ENCODE data around the gene NFIC.
A peak's percentile ranks its signal among the peaks of the same experiment; 100 is the strongest.
"Not testable (repeated sequence)": the region's sequence is repeated elsewhere in the genome, so short reads cannot be mapped to it uniquely, and the experiment has no call there.

The NFIC gene

GRCh38 chr19:3333020-3333583 lies 33.3 kb upstream of the NFIC start:
- Mint-ChIP-seq H3K27ac (peak overlapping the region; percentile 74), H3K4me3 (no peak overlapping the region), H3K27me3 (peaks cover 6% of the 10 kb centered on the region), H3K36me3 (no peaks in the 10 kb centered on the region), H3K4me1 (no peaks in the 10 kb centered on the region), H3K9me3 (peaks cover 6% of the 10 kb centered on the region)
- no peak for DNase-seq (ENCODE audit: low spot score in 2 of 2)
- no peak for ATAC-seq (ENCODE audit: low read depth)

- Mint-ChIP-seq H3K9me3 (peaks cover 6% of the 10 kb centered on the region), H3K4me1 (peaks cover 3% of the 10 kb centered on the region), H3K27ac (peak overlapping the region; percentile 74), H3K36me3 (no peaks in the 10 kb centered on the region), H3K4me3 (no peak overlapping the region), H3K27me3 (peaks cover 7% of the 10 kb centered on the region)
- ATAC-seq (ENCODE audit: low read depth) (no peak), DNase-seq (ENCODE audit: low spot score in 2 of 2) (no peak)
Observed at GRCh38 chr19:3333662-3334061, 32.7 kb upstream of the NFIC start.

DNA sequence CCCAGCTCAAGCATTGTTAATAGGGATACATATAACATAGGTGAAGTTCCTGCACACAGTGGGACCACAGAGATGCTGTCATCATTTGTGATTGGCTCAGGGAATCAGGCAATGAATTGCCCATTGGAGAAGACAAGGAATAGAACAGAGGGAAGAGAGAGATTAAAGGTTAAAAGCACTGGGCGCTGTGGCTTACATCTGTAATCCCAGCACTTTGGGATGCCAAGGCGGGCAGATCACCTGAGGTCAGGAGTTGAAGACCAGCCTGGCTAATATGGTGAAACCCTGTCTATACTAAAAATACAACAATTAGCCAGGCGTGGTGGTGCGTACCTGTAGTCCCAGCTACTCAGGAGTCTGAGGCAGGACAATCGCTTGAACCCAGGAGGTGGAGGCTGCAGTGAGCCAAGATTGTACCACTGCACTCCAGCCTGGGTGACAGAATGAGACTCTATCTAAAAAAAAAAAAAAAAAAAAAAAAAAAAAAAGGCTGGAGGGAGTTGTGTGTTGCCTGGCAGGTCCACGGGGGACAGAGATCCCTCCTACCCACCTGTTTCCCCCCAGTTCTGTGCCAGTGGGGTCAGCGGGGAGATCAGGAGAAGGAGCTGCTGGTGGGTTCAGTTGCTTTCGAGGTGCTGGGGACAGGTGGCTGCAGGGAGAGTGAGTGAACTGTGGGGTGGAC lies 31.5 kb upstream of the NFIC start:
- not testable (repeated sequence) for H3K4me3 Mint-ChIP-seq; H3K36me3 Mint-ChIP-seq; H3K4me1 Mint-ChIP-seq; DNase-seq (ENCODE audit: low spot score in 2 of 2); H3K27ac Mint-ChIP-seq; H3K27me3 Mint-ChIP-seq; H3K9me3 Mint-ChIP-seq; ATAC-seq (ENCODE audit: low read depth)

- no peak overlapping the region for H3K27ac Mint-ChIP-seq
- ATAC-seq (ENCODE audit: low read depth) (no peak), DNase-seq (ENCODE audit: low spot score in 2 of 2) (no peak)
- peaks cover 6% of the 10 kb centered on the region for H3K9me3 Mint-ChIP-seq
- H3K4me3 Mint-ChIP-seq: no peak overlapping the region
- H3K4me1 Mint-ChIP-seq: peaks cover 5% of the 10 kb centered on the region
- no peaks in the 10 kb centered on the region for H3K36me3 Mint-ChIP-seq
- H3K27me3 Mint-ChIP-seq: peaks cover 9% of the 10 kb centered on the region
Observed at GRCh38 chr19:3335431-3336350, 30.7 kb upstream of the NFIC start.

- DNase-seq (ENCODE audit: low spot score in 2 of 2) (no peak), ATAC-seq (ENCODE audit: low read depth) (no peak)
- Mint-ChIP-seq H3K4me1 (peaks cover 5% of the 10 kb centered on the region), H3K36me3 (no peaks in the 10 kb centered on the region), H3K27me3 (peaks cover 9% of the 10 kb centered on the region), H3K4me3 (no peak overlapping the region), H3K27ac (no peak overlapping the region), H3K9me3 (peaks cover 6% of the 10 kb centered on the region)
Observed at GRCh38 chr19:3336351-3336679, 30.1 kb upstream of the NFIC start.

- no peak overlapping the region for H3K4me3 Mint-ChIP-seq
- DNase-seq (ENCODE audit: low spot score in 2 of 2): no peak
- no peaks in the 10 kb centered on the region for H3K36me3 Mint-ChIP-seq
- peaks cover 5% of the 10 kb centered on the region for H3K4me1 Mint-ChIP-seq
- peaks cover 9% of the 10 kb centered on the region for H3K27me3 Mint-ChIP-seq
- H3K9me3 Mint-ChIP-seq: peaks cover 6% of the 10 kb centered on the region
- no peak for ATAC-seq (ENCODE audit: low read depth)
- no peak overlapping the region for H3K27ac Mint-ChIP-seq
Observed at GRCh38 chr19:3336680-3337523, 29.5 kb upstream of the NFIC start.

GRCh38 chr19:3338541-3339181 lies 27.7 kb upstream of the NFIC start:
- no peak overlapping the region for H3K4me3 Mint-ChIP-seq
- peak; percentile 55 for ATAC-seq (ENCODE audit: low read depth)
- no peaks in the 10 kb centered on the region for H3K9me3 Mint-ChIP-seq
- no peak overlapping the region for H3K27ac Mint-ChIP-seq
- peaks cover 11% of the 10 kb centered on the region for H3K27me3 Mint-ChIP-seq
- H3K4me1 Mint-ChIP-seq: peaks cover 5% of the 10 kb centered on the region
- H3K36me3 Mint-ChIP-seq: no peaks in the 10 kb centered on the region
- no peak for DNase-seq (ENCODE audit: low spot score in 2 of 2)

DNA sequence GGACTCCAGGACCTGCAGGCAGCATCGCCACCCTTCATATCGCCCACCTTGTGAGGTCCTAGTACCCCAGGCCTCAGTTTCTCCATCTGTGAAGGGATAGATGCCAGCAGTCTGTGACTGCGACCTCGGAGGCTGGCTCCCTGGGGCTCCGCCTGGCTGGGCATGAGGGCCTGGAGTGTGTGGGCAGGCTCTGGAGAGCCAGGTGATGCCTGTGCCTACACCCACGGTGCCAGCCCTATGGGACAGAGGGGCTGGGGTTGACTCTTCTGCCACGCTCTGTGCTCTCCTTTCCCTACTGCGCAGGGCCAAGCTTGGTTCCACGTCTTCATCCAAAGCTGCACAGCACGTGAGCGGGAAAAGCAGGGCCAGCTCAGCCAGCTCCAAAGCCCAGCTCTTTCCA lies 26.0 kb upstream of the NFIC start:
- Mint-ChIP-seq H3K27me3 (peaks cover 14% of the 10 kb centered on the region), H3K9me3 (no peaks in the 10 kb centered on the region), H3K4me1 (peaks cover 7% of the 10 kb centered on the region), H3K36me3 (no peaks in the 10 kb centered on the region), H3K4me3 (no peak overlapping the region), H3K27ac (no peak overlapping the region)
- ATAC-seq (ENCODE audit: low read depth): no peak
- DNase-seq (ENCODE audit: low spot score in 2 of 2): no peak

DNA sequence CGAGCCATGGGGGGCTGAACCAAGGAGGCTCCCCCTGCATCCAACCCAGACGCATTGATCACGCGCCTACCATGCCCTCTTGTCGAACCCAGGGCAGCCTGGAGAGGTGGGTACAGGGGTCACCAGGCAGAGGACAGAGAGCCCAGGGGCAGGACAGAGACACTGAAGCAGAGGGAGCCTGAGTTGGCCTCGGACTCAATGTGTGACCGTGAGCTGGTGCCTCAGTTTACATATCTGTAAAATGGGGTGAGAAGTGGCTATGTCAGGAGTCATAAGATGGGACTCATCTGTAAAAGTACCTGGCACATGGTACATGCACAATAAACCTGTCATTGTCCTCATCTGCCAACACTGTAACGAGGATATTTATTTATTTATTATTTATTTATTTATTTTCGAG lies 24.1 kb upstream of the NFIC start:
- Mint-ChIP-seq H3K27me3 (peaks cover 11% of the 10 kb centered on the region), H3K36me3 (no peaks in the 10 kb centered on the region), H3K9me3 (no peaks in the 10 kb centered on the region), H3K27ac (no peak overlapping the region), H3K4me3 (no peak overlapping the region), H3K4me1 (peaks cover 7% of the 10 kb centered on the region)
- DNase-seq (ENCODE audit: low spot score in 2 of 2) (no peak), ATAC-seq (ENCODE audit: low read depth) (no peak)

- H3K9me3 Mint-ChIP-seq; H3K27me3 Mint-ChIP-seq; H3K4me3 Mint-ChIP-seq; ATAC-seq (ENCODE audit: low read depth); H3K4me1 Mint-ChIP-seq; H3K27ac Mint-ChIP-seq; DNase-seq (ENCODE audit: low spot score in 2 of 2); H3K36me3 Mint-ChIP-seq: not testable (repeated sequence)
Observed at GRCh38 chr19:3342962-3343361, 23.4 kb upstream of the NFIC start.

DNA sequence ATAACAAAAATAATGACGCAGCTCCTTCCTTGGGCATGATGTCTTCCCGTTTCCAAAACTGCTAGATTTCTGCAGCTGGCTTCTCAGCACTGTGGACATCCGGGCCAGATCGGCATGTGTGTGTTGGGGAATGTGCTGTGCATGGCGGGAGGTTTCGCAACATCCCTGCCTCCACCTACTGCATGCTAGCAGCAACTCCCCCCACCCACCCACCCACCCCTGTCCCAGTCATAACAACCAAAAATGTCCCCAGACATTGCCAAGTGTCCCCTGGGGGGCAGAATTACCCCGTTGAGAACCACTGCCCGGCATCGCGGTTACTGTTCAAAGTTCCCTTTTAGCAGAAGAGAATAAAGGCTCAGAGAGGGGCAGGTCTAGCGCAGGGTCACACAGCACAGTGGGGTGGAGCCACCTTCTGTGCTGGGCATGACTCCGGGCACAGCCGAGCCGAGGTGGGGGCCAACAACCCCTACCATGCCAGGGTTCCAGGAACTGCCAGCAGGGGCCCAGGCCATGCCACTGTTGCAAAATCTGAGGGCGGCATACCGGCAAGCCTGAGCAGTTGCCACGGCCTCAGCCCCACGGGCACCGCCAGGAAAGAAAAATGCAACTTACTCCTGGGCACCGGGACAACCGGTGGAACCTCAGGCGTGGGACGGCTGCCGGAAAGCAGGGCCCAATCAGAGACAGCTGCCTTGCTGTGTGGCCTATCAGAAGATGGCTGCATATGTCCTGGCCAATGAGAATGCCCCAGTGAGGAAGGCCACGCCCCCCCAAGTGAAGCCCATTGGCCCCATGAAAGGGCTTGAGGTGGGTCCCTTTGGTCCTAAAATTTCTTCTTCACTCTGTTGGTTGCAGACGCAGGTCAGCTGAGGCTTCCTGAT lies 22.5 kb upstream of the NFIC start:
- Mint-ChIP-seq H3K27ac (no peak overlapping the region), H3K9me3 (no peaks in the 10 kb centered on the region), H3K27me3 (peaks cover 5% of the 10 kb centered on the region), H3K36me3 (no peaks in the 10 kb centered on the region), H3K4me1 (peaks cover 2% of the 10 kb centered on the region), H3K4me3 (no peak overlapping the region)
- peak; percentile 77 for ATAC-seq (ENCODE audit: low read depth)
- DNase-seq (ENCODE audit: low spot score in 2 of 2): no peak

DNA sequence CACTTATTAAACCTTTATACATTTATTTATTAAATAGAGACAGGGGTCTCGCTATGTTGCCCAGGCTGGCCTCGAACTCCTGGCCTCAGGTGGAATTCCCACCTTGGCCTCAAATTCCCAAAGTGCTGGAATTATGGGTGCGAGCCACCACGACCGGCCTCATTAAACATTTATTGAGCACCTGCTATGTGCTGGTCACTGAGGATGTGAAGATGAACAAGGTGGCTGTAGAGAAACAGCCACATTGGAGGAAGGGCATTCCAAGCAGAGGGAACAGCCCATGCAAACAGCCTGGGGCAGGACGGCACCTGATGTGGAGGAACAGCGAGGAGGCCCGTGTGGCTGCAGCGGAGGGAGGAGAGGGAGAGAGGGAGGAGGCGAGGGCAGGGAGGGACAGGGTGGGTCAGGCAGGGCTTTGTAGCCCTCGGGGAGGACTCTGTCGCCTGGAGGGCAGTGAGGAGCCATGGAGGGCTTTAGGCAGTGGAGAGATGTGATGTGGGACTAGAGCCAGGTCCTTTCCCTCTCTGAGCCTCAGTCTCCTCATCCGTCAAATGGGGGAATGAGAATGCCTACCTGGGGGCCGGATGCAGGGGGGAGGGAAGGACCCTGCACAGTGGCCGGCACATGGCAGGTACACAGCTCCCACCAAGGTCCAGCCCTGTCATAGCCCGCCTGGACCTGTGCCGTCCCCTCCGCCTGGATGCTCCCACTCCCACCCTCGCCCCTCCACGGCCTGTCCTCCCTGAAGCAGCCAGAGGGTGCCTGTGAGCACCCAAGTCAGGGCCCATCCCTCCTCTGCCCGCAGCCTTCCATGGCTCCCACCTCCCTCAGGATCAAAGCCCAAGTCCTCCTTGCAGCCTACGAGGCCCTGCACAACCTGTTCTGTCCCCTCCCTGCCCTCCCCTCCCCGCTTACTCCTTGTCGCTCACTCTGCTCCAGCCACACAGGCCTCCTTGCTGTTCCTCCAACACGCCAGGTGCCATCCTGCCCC lies 21.5 kb upstream of the NFIC start:
- Mint-ChIP-seq H3K4me1 (peaks cover 2% of the 10 kb centered on the region), H3K4me3 (no peak overlapping the region), H3K36me3 (no peaks in the 10 kb centered on the region), H3K27ac (no peak overlapping the region), H3K27me3 (peaks cover 5% of the 10 kb centered on the region), H3K9me3 (no peaks in the 10 kb centered on the region)
- ATAC-seq (ENCODE audit: low read depth): no peak
- DNase-seq (ENCODE audit: low spot score in 2 of 2): no peak
